DOHH2 (cell line): ENCODE measurements around the gene POP4.

ENCODE experiments used
- H3F3A ChIP-seq: fragments of 200-600 bp; sonication (generic), shearing (Covaris generic); 2 replicates; pipeline ENCODE4 v1.6.0; 2016; ENCODE audit warnings: antibody characterized with exemption, mild to moderate bottlenecking; ENCODE audit not compliant: control insufficient read depth, insufficient read depth
- H3K27ac ChIP-seq: fragments of 200-600 bp; sonication (generic); 2 replicates; pipeline ENCODE4 v1.5.1; 2014; ENCODE audit warnings: low read depth, mild to moderate bottlenecking, low read length, moderate library complexity
- H3K27me3 ChIP-seq: fragments of 200-600 bp; sonication (generic); 2 replicates; pipeline ENCODE4 v1.6.1; 2014; ENCODE audit warnings: mild to moderate bottlenecking, low read length, mixed read lengths; ENCODE audit not compliant: control insufficient read depth
- H3K36me3 ChIP-seq: fragments of 200-600 bp; sonication (generic); 2 replicates; pipeline ENCODE4 v1.6.1; 2014; ENCODE audit warnings: mild to moderate bottlenecking, low read length, moderate library complexity, mixed read lengths; ENCODE audit not compliant: control insufficient read depth
- H3K4me1 ChIP-seq: fragments of 200-600 bp; sonication (generic); 2 replicates; pipeline ENCODE4 v1.6.1; 2014; ENCODE audit warnings: mild to moderate bottlenecking, low read length, mixed read lengths; ENCODE audit not compliant: control insufficient read depth
- H3K4me2 ChIP-seq: fragments of 200-600 bp; sonication (generic); 2 replicates; pipeline ENCODE4 v1.6.0; 2014; ENCODE audit warnings: mild to moderate bottlenecking, low read length, moderate library complexity
- H3K4me3 ChIP-seq: fragments of 200-600 bp; sonication (generic); 2 replicates; pipeline ENCODE4 v1.5.1; 2014; ENCODE audit warnings: mild to moderate bottlenecking, low read length, mixed read lengths
- H3K79me2 ChIP-seq: fragments of 200-600 bp; sonication (generic); 2 replicates; pipeline ENCODE4 v1.6.1; 2014; ENCODE audit warnings: mild to moderate bottlenecking, low read length, mixed read lengths; ENCODE audit not compliant: control insufficient read depth
- H3K9me2 ChIP-seq: fragments of 200-600 bp; sonication (generic); replicated peaks from 2 replicates; pipeline ENCODE4 v1.6.1; 2014; ENCODE audit warnings: mild to moderate bottlenecking, low read length, mixed read lengths; ENCODE audit not compliant: control insufficient read depth
- H3K9me3 ChIP-seq: fragments of 200-600 bp; sonication (generic); 2 replicates; pipeline ENCODE4 v1.6.1; 2014; ENCODE audit warnings: antibody characterized with exemption, low read length, mixed read lengths; ENCODE audit not compliant: control insufficient read depth, insufficient read depth
- H4K20me1 ChIP-seq: fragments of 200-600 bp; sonication (generic); 2 replicates; pipeline ENCODE4 v1.6.0; 2014; ENCODE audit warnings: low read depth, mild to moderate bottlenecking, antibody characterized with exemption, low read length, moderate library complexity; ENCODE audit not compliant: control insufficient read depth, insufficient read depth
- CTCF ChIP-seq: fragments of 200-600 bp; sonication (generic); IDR thresholded peaks from one replicate; pipeline ENCODE4 v1.5.1; 2014; ENCODE audit warnings: antibody characterized with exemption, mild to moderate bottlenecking, low read depth, low read length; ENCODE audit not compliant: poor library complexity, severe bottlenecking
- EZH2phosphoT487 ChIP-seq: fragments of 200-600 bp; sonication (generic); IDR thresholded peaks from 2 replicates; pipeline ENCODE4 v1.6.1; 2017; ENCODE audit warnings: borderline replicate concordance, mild to moderate bottlenecking, antibody characterized with exemption, low read length, moderate library complexity, mixed read lengths

Gene POP4

GRCh38 chr19:29590278-29590677 is 15.8 kb upstream of the POP4 start:
- H3K4me2 ChIP-seq, result no peak overlapping the region
- H3K27ac ChIP-seq, result no peak overlapping the region
- H3F3A ChIP-seq, result no peaks in the 10 kb centered on the region
- H3K9me2 ChIP-seq, result no peaks in the 10 kb centered on the region
- no peaks in the 10 kb centered on the region for H3K4me1 ChIP-seq
- H4K20me1 ChIP-seq, result no peaks in the 10 kb centered on the region
- H3K36me3 ChIP-seq, result no peaks in the 10 kb centered on the region
- H3K79me2 ChIP-seq, result no peaks in the 10 kb centered on the region
- TF ChIP-seq CTCF, result no peak
- TF ChIP-seq EZH2phosphoT487, result no peak
- peaks cover 20% of the 10 kb centered on the region for H3K27me3 ChIP-seq
- H3K9me3 ChIP-seq, result peaks cover 4% of the 10 kb centered on the region
- H3K4me3 ChIP-seq, result no peak overlapping the region

GRCh38 chr19:29591670-29592069 is 14.4 kb upstream of the POP4 start:
- Histone ChIP-seq H3K9me2 (no peaks in the 10 kb centered on the region), H3K27ac (no peak overlapping the region), H3K36me3 (no peaks in the 10 kb centered on the region), H3K4me2 (no peak overlapping the region), H3K4me3 (no peak overlapping the region), H3K9me3 (peaks cover 4% of the 10 kb centered on the region), H3K79me2 (no peaks in the 10 kb centered on the region), H4K20me1 (no peaks in the 10 kb centered on the region), H3F3A (no peaks in the 10 kb centered on the region), H3K27me3 (peaks cover 10% of the 10 kb centered on the region), H3K4me1 (no peaks in the 10 kb centered on the region)
- TF ChIP-seq EZH2phosphoT487 (no peak), CTCF (no peak)

GRCh38 chr19:29593869-29594268 is 12.2 kb upstream of the POP4 start:
- H3K36me3 ChIP-seq, result no peaks in the 10 kb centered on the region
- no peaks in the 10 kb centered on the region for H3K79me2 ChIP-seq
- H3K9me2 ChIP-seq, result no peaks in the 10 kb centered on the region
- H4K20me1 ChIP-seq, result no peaks in the 10 kb centered on the region
- H3F3A ChIP-seq, result no peaks in the 10 kb centered on the region
- peaks cover 11% of the 10 kb centered on the region for H3K27me3 ChIP-seq
- no peak overlapping the region for H3K4me2 ChIP-seq
- peaks cover 4% of the 10 kb centered on the region for H3K9me3 ChIP-seq
- no peaks in the 10 kb centered on the region for H3K4me1 ChIP-seq
- H3K27ac ChIP-seq, result no peak overlapping the region
- TF ChIP-seq EZH2phosphoT487 (no peak), CTCF (no peak)
- no peak overlapping the region for H3K4me3 ChIP-seq
